Kidney capillary endothelial cell (primary cell): ENCODE results near the gene CALD1.

Experiments used
- DNase-seq: peaks from one replicate; pipeline ENCODE4 v3.0.0-alpha.2; 2018; ENCODE audit warnings: low spot score

The CALD1 gene

GRCh38 chr7:134859783-134860182 lies 80.3 kb downstream of the CALD1 start:
- DNase-seq, result no peak

- peak; percentile 37 for DNase-seq
Measured at GRCh38 chr7:134865001-134865845, 85.8 kb downstream of the CALD1 start.

- DNase-seq, result peak; percentile 44
Measured at GRCh38 chr7:134866617-134867016, 87.2 kb downstream of the CALD1 start.

- DNase-seq, result no peak
Measured at GRCh38 chr7:134870156-134870555, 90.7 kb downstream of the CALD1 start.

GRCh38 chr7:134870781-134871180 lies 91.3 kb downstream of the CALD1 start:
- no peak for DNase-seq

- DNase-seq, result no peak
Measured at GRCh38 chr7:134873253-134873652, 93.8 kb downstream of the CALD1 start.

- no peak for DNase-seq
Measured at GRCh38 chr7:134874407-134874806, 95.0 kb downstream of the CALD1 start.

- DNase-seq, result no peak
Measured at GRCh38 chr7:134875867-134876266, 96.4 kb downstream of the CALD1 start.

GRCh38 chr7:134878746-134879357 lies 99.4 kb downstream of the CALD1 start:
- no peak for DNase-seq

- no peak for DNase-seq
Measured at GRCh38 chr7:134879815-134880475, 100.5 kb downstream of the CALD1 start.

GRCh38 chr7:134882481-134882880 lies 103.0 kb downstream of the CALD1 start:
- DNase-seq, result no peak

GRCh38 chr7:134885967-134886352 lies 106.5 kb downstream of the CALD1 start:
- peak; percentile 10 for DNase-seq

- peak; percentile 9 for DNase-seq
Measured at GRCh38 chr7:134886353-134887057, 107.1 kb downstream of the CALD1 start.

- no peak for DNase-seq
Measured at GRCh38 chr7:134887523-134887922, 108.1 kb downstream of the CALD1 start.

- DNase-seq, result peak; percentile 15
Measured at GRCh38 chr7:134888141-134888740, 108.8 kb downstream of the CALD1 start.

- DNase-seq, result peak; percentile 21
Measured at GRCh38 chr7:134890246-134891240, 111.1 kb downstream of the CALD1 start.

- DNase-seq, result peak; percentile 33
Measured at GRCh38 chr7:134891262-134891695, 111.8 kb downstream of the CALD1 start.

GRCh38 chr7:134891696-134892678 lies 112.6 kb downstream of the CALD1 start:
- no peak for DNase-seq

- no peak for DNase-seq
Measured at GRCh38 chr7:134892963-134893362, 113.5 kb downstream of the CALD1 start.
